Activated B cell treated with CpG ODN at 0.5 μM for 24 hours (primary cell): ENCODE measurements around the gene CALHM2. TPM values are rescaled to one million over a fixed set of nuclear protein-coding genes. Genes with fewer than 3 reads are reported as not detected.

Experiments
- ATAC-seq: fragments of 200-7000 bp; cut with Tn5 transposase; one replicate; pipeline ENCODE4 v1.10.0; 2021; ENCODE audit warnings: low read depth, mild to moderate bottlenecking, moderate library complexity
- CTCF ChIA-PET: fragments of 350-600 bp; sonication (Branson Sonifier 250); formaldehyde crosslinking; loops from one replicate; lab custom pipeline; 2021; ENCODE audit warnings: antibody characterized with exemption; lab: Charles Lee
- POLR2A ChIA-PET: fragments of 350-600 bp; sonication (Branson Sonifier 250); formaldehyde crosslinking; loops from one replicate; lab custom pipeline; 2021; ENCODE audit warnings: antibody characterized with exemption; lab: Charles Lee
- DNase-seq: peaks from one replicate; pipeline ENCODE4 v3.0.0; 2022
- H3K27ac Mint-ChIP-seq: one replicate; pipeline ENCODE4 v1.8.0; 2020; ENCODE audit warnings: mixed read lengths
- H3K27me3 Mint-ChIP-seq: one replicate; pipeline ENCODE4 v1.8.0; 2021; ENCODE audit warnings: mixed read lengths
- H3K36me3 Mint-ChIP-seq: one replicate; pipeline ENCODE4 v1.8.0; 2021; ENCODE audit warnings: low read depth, mixed read lengths
- H3K4me1 Mint-ChIP-seq: one replicate; pipeline ENCODE4 v1.8.0; 2021; ENCODE audit warnings: mixed read lengths
- H3K4me3 Mint-ChIP-seq: one replicate; pipeline ENCODE4 v1.8.0; 2020; ENCODE audit warnings: mild to moderate bottlenecking, mixed read lengths
- H3K9me3 Mint-ChIP-seq: one replicate; pipeline ENCODE4 v1.8.0; 2020; ENCODE audit warnings: mixed read lengths
- CTCF ChIP-seq: fragments of 200-600 bp; IDR thresholded peaks from one replicate; pipeline ENCODE4 v1.8.0; 2022; ENCODE audit warnings: antibody characterized with exemption, mild to moderate bottlenecking
- intact Hi-C: fragments of 100-400 bp; cut with micrococcal nuclease; formaldehyde crosslinking; loops from one replicate; pipeline ENCODE4 v1.15.1; 2024
- total RNA-seq: library from RNA; stranded (reverse); gene quantifications from 2 replicates; pipeline ENCODE4 v1.2.3, GENCODE V29; 2022

Gene CALHM2
- total RNA-seq, 1 donor from 2014 or later: 17.5 TPM

DNA sequence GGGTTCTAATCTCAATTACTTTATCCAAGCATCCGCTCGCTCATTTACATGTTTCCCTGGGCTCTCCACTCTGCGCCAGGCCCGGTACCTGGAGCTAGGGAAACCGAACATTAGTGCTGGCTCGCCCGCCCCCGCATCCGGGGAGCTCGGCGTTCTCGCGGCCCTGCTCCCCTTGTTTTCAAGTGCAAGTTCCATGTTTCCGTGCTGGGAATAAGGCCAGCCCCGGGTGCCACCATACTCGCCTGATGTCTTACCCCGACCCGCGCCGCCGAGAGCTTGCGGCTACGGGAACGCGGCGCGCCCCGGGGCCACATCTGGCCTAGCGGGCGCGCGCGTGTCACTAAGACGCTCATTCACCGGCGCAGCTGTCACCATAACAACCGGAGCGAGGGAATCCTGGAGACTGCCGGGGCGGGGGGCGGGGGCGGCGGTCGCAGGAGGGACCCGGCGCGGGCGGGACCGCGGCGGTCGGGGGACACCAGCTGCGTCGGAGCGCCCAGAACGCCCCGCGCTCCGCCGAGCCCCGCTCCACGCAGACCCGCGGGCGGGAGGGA lies 41.3 kb upstream of the CALHM2 start, which contains the start of gene NEURL1:
Gene NEURL1, plus strand, starts transcription at position 344 of the 554 bp plus-strand sequence. CDS start 683 bp downstream, outside the sequence.
- Mint-ChIP-seq H3K36me3 (no peaks in the 10 kb centered on the region), H3K9me3 (no peaks in the 10 kb centered on the region), H3K27me3 (peaks cover 30% of the 10 kb centered on the region), H3K27ac (no peak within 1 kb of the TSS), H3K4me3 (peak within 1 kb of the TSS; percentile 77), H3K4me1 (peaks cover 31% of the 10 kb centered on the region)
- no peak for TF ChIP-seq CTCF
- DNase-seq (no peak), ATAC-seq (peak; percentile 10)
- CTCF ChIA-PET: interaction anchor here (1.6 to 2.4 kb wide), 2 partner anchors 10 to 77 kb away, joined by 4 to 8 read pairs; no protein-coding TSS in a partner anchor
- intact Hi-C loops: loop anchor here (5.0 kb wide), 2 partner anchors 89 to 199 kb away; no protein-coding TSS in a partner anchor
- POLR2A ChIA-PET: interaction anchor here (0.5 to 2.5 kb wide), 2 partner anchors 22 to 129 kb away, joined by 3 to 8 read pairs; no protein-coding TSS in a partner anchor

DNA sequence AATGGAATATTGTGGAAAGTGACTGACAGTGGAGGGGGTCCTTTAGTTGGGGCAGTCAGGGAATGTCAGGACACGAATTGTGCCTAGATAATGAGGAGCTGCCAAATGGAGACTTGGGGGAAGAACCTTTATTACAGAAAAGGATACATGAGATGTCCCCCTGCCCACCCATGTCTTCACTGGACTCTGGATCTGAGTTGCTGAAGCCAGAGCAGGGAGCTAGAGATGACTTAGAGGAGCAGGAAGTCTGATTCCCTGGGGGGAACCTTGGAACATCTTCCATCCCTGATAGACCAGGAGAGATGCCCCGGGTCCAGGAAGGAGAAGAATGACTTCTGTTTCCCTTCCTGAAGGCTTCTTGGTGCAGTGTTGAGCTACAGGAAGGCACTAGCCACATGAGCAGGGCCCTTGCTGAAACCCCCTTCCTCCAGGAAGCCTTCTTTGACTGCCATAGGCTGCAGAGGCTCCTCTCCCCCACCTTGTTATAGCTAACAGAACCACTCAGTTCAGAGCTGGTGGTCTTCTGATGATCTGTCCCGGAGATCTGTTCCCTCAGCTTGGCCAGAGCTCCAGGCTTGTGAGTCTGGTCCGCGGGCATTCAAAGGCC lies 40.6 kb upstream of the CALHM2 start:
- H3K4me1 Mint-ChIP-seq: peaks cover 31% of the 10 kb centered on the region
- H3K27me3 Mint-ChIP-seq: peaks cover 30% of the 10 kb centered on the region
- DNase-seq: no peak
- peak overlapping the region; percentile 77 for H3K4me3 Mint-ChIP-seq
- ChIA-PET POLR2A (interaction anchor here (0.6 to 2.5 kb wide), 2 partner anchors 21 to 168 kb away, joined by 3 to 8 read pairs; no protein-coding TSS in a partner anchor), CTCF (interaction anchor here (0.9 to 2.4 kb wide), 3 partner anchors 10 to 77 kb away, joined by 4 to 8 read pairs (median 5); no protein-coding TSS in a partner anchor)
- no peak for TF ChIP-seq CTCF
- H3K9me3 Mint-ChIP-seq: no peaks in the 10 kb centered on the region
- peak overlapping the region; percentile 46 for H3K27ac Mint-ChIP-seq
- intact Hi-C loops: loop anchor here (5.0 kb wide), 2 partner anchors 90 to 200 kb away; no protein-coding TSS in a partner anchor
- no peaks in the 10 kb centered on the region for H3K36me3 Mint-ChIP-seq
- no peak for ATAC-seq

- POLR2A ChIA-PET: no interaction called here
These were observed 39.7 kb upstream of the CALHM2 start for GRCh38 chr10:103491729-103492364.

GRCh38 chr10:103490986-103491314 lies 38.8 kb upstream of the CALHM2 start:
- Mint-ChIP-seq H3K27me3 (peaks cover 21% of the 10 kb centered on the region), H3K36me3 (no peaks in the 10 kb centered on the region), H3K4me1 (peaks cover 31% of the 10 kb centered on the region), H3K9me3 (no peaks in the 10 kb centered on the region), H3K4me3 (no peak overlapping the region), H3K27ac (no peak overlapping the region)
- POLR2A ChIA-PET: no interaction called here
- ATAC-seq: peak; percentile 13
- DNase-seq: no peak
- CTCF ChIA-PET: interaction anchor here (1.2 to 1.8 kb wide), 2 partner anchors 74 to 195 kb away, joined by 6 to 10 read pairs; no protein-coding TSS in a partner anchor
- TF ChIP-seq CTCF: no peak
- intact Hi-C loops: loop anchor here (5.0 kb wide), 2 partner anchors 91 to 201 kb away; no protein-coding TSS in a partner anchor

More at GRCh38 chr10:103491729-103492364, 39.7 kb upstream of the CALHM2 start:
- intact Hi-C loops: loop anchor here (5.0 kb wide), 2 partner anchors 90 to 200 kb away; no protein-coding TSS in a partner anchor
- DNase-seq: no peak
- no peak for ATAC-seq
- H3K4me3 Mint-ChIP-seq: no peak overlapping the region
- no peaks in the 10 kb centered on the region for H3K9me3 Mint-ChIP-seq
- H3K27ac Mint-ChIP-seq: no peak overlapping the region
- H3K27me3 Mint-ChIP-seq: peaks cover 24% of the 10 kb centered on the region
- H3K36me3 Mint-ChIP-seq: no peaks in the 10 kb centered on the region
- peaks cover 31% of the 10 kb centered on the region for H3K4me1 Mint-ChIP-seq
- CTCF ChIA-PET: interaction anchor here (1.6 to 2.4 kb wide), 3 partner anchors 9 to 76 kb away, joined by 4 to 10 read pairs (median 8); no protein-coding TSS in a partner anchor
- no peak for TF ChIP-seq CTCF
